Measurements from ENCODE around the gene MAN2C1.

DNA sequence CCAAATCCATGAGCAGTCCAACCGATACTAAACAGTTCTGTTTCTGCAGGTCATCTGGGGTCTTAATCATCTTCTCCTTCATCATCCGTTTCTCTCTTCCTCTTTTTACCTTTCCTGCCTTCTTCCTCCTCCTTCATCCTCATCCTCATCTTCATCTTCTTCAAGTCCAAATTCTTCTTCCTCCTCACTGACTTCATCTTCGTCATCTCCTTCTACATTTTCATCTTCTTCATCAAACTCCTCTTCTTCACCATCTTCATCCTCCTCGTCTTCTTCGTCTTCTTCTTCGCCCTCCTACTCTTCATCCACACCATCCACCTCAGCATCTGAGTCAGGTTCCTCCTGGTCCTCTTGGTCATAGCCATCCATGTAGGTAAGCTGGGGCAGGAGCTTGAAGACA lies 46.7 kb downstream of the MAN2C1 start:
- no peak for TF ChIP-seq CTCF (IDR thresholded peaks at IDR 0.05; ENCODE audit: insufficient read depth, low read depth, low read length)
- no peak for TF ChIP-seq EZH2 (IDR thresholded peaks at IDR 0.05; ENCODE audit: insufficient read depth, low read length)
